ENCODE data around the gene CPTP.

GRCh38 chr1:1328254-1328653, 3.7 kb downstream of the CPTP start:
- TF ChIP-seq POLR2A (IDR thresholded peaks at IDR 0.05; ENCODE audit: low read depth) (no peak), CTCF (IDR thresholded peaks at IDR 0.05) (no peak), EP300 (IDR thresholded peaks at IDR 0.05) (no peak)

Measured in esophagus muscularis mucosa (tissue), 4 donors.